Effector memory CD8-positive, alpha-beta T cell (primary cell): ENCODE data around the gene NAPB.

ENCODE experiments used
- ATAC-seq: fragments of 150-1000 bp; cut with Tn5 transposase; replicated peaks from 2 replicates; pipeline ENCODE4 v1.10.0; 2021; ENCODE audit warnings: mild to moderate bottlenecking, moderate library complexity
- DNase-seq, 3 experiments: peaks; one replicate each; pipeline ENCODE4 v3.0.0; 2021
- H3K27ac Mint-ChIP-seq, 2 donors: one replicate each; pipeline ENCODE4 v1.8.0; 2022; ENCODE audit warnings: mild to moderate bottlenecking in 2 of 2, mixed read lengths in 2 of 2, moderate library complexity in 2 of 2
- H3K27me3 Mint-ChIP-seq, 2 donors: one replicate each; pipeline ENCODE4 v1.8.0; 2022; ENCODE audit warnings: mixed read lengths in 2 of 2
- H3K36me3 Mint-ChIP-seq: one replicate; pipeline ENCODE4 v1.8.0; 2022; ENCODE audit warnings: mild to moderate bottlenecking, moderate library complexity, mixed read lengths; ENCODE audit not compliant: insufficient read depth
- H3K4me1 Mint-ChIP-seq, 2 donors: one replicate each; pipeline ENCODE4 v1.8.0; 2022; ENCODE audit warnings: low read depth in 2 of 2, mixed read lengths in 2 of 2
- H3K4me3 Mint-ChIP-seq, 2 donors: one replicate each; pipeline ENCODE4 v1.8.0; 2022; ENCODE audit warnings: mild to moderate bottlenecking in 2 of 2, mixed read lengths in 2 of 2, moderate library complexity in 2 of 2
- H3K9me3 Mint-ChIP-seq, 2 donors: one replicate each; pipeline ENCODE4 v1.8.0; 2022; ENCODE audit warnings: mixed read lengths in 2 of 2

Gene NAPB

GRCh38 chr20:23331450-23332350 lies 89.6 kb downstream of the NAPB start:
- Mint-ChIP-seq H3K27me3 (peaks cover 0 to 9% of the 10 kb centered on the region in 2 donors), H3K36me3 (no peaks in the 10 kb centered on the region), H3K27ac (no peak overlapping the region), H3K9me3 (no peaks in the 10 kb centered on the region), H3K4me1 (peaks cover 4 to 6% of the 10 kb centered on the region in 2 donors), H3K4me3 (no peak overlapping the region)
- DNase-seq (no peak), ATAC-seq (no peak)

GRCh38 chr20:23327617-23328333 lies 93.5 kb downstream of the NAPB start:
- DNase-seq (no peak), ATAC-seq (no peak)
- Mint-ChIP-seq H3K27me3 (peaks cover 7 to 24% of the 10 kb centered on the region in 2 donors), H3K27ac (peak overlapping the region in 1 of 2 donors; percentile 11), H3K9me3 (no peaks in the 10 kb centered on the region), H3K4me1 (no peaks in the 10 kb centered on the region), H3K4me3 (no peak overlapping the region), H3K36me3 (no peaks in the 10 kb centered on the region)

GRCh38 chr20:23326774-23327173 lies 94.5 kb downstream of the NAPB start:
- Mint-ChIP-seq H3K36me3 (no peaks in the 10 kb centered on the region), H3K9me3 (no peaks in the 10 kb centered on the region), H3K27ac (no peak overlapping the region), H3K4me3 (no peak overlapping the region), H3K27me3 (peaks cover 12 to 31% of the 10 kb centered on the region in 2 donors), H3K4me1 (no peaks in the 10 kb centered on the region)
- ATAC-seq (no peak), DNase-seq (no peak)

- no peak overlapping the region for H3K27ac Mint-ChIP-seq
- H3K9me3 Mint-ChIP-seq: no peaks in the 10 kb centered on the region
- H3K4me1 Mint-ChIP-seq: no peaks in the 10 kb centered on the region
- H3K4me3 Mint-ChIP-seq: no peak overlapping the region
- no peak for ATAC-seq
- no peaks in the 10 kb centered on the region for H3K36me3 Mint-ChIP-seq
- DNase-seq: no peak
- H3K27me3 Mint-ChIP-seq: peaks cover 23 to 38% of the 10 kb centered on the region in 2 donors
These were observed 96.2 kb downstream of the NAPB start for GRCh38 chr20:23325107-23325506.
